Hepatocyte (in vitro differentiated cells): ENCODE results near the gene GCNA.

Source experiments
- CTCF ChIP-seq: fragments of 200-600 bp; sonication (generic); IDR thresholded peaks from 2 replicates; pipeline ENCODE4 v1.5.1; 2016; ENCODE audit warnings: antibody characterized with exemption, mild to moderate bottlenecking; ENCODE audit not compliant: poor library complexity
- EZH2 ChIP-seq: fragments of 200-600 bp; sonication (generic); IDR thresholded peaks from 2 replicates; pipeline ENCODE4 v1.6.1; 2016; ENCODE audit warnings: antibody characterized with exemption, mild to moderate bottlenecking, borderline replicate concordance
- EZH2phosphoT487 ChIP-seq: fragments of 200-600 bp; sonication (generic); IDR thresholded peaks from one replicate; pipeline ENCODE4 v1.6.1; 2018; ENCODE audit warnings: antibody characterized with exemption, mild to moderate bottlenecking, low read depth, moderate library complexity; ENCODE audit not compliant: unreplicated experiment, severe bottlenecking

GRCh38 chrX:71612256-71612655, 34.0 kb downstream of the GCNA start:
- TF ChIP-seq CTCF (no peak), EZH2 (no peak), EZH2phosphoT487 (no peak)
